Endothelial cell of umbilical vein (primary cell): ENCODE results near the gene ATR. TPM values are rescaled to one million over a fixed set of nuclear protein-coding genes. Genes with fewer than 3 reads are reported as not detected.

Experiments used
- BruUV-seq: library from RNA; stranded (reverse); fragments of 400-500 nt; replicated peaks from 2 replicates; lab custom pipeline; 2021; lab: Mats Ljungman, UMichigan
- CTCF ChIA-PET: fragments of 300-600, 350-600 bp; sonication (Branson Sonifier 250); formaldehyde crosslinking; loops from one replicate; lab custom pipeline; 2021; ENCODE audit warnings: antibody characterized with exemption, inconsistent platforms; lab: Charles Lee
- POLR2A ChIA-PET: fragments of 300-600, 350-600 bp; sonication (Branson Sonifier 250); formaldehyde crosslinking; loops from one replicate; lab custom pipeline; 2021; ENCODE audit warnings: antibody characterized with exemption, inconsistent platforms; lab: Charles Lee
- DNase-seq: peaks from one replicate; pipeline ENCODE4 v3.0.0-alpha.2; 2011; ENCODE audit warnings: low read depth, low spot score
- FAIRE-seq: peaks from 2 replicates; lab custom pipeline; 2011; peaks lifted over from hg19 to GRCh38; lab: Jason Lieb, UNC
- H2AFZ ChIP-seq: 2 replicates; pipeline ENCODE4 v1.6.0; 2012; ENCODE audit warnings: low read depth, low read length, control low read depth, inconsistent platforms
- H3K27ac ChIP-seq: 2 replicates; pipeline ENCODE4 v1.5.1; 2011; ENCODE audit warnings: low read depth, mild to moderate bottlenecking, control low read depth, low read length, moderate library complexity; ENCODE audit not compliant: insufficient read depth
- H3K27me3 ChIP-seq, 2 experiments: 2 replicates each; pipeline versions ENCODE4 v1.6.0 to v1.6.1; 2011; ENCODE audit warnings: low read length in 2 of 2, mixed read lengths in 1 of 2; ENCODE audit not compliant: control insufficient read depth in 2 of 2, insufficient read depth in 2 of 2
- H3K36me3 ChIP-seq, 2 experiments: 2 replicates in 1 of 2; 3 replicates in 1 of 2; pipeline ENCODE4 v1.5.1; 2011; ENCODE audit warnings: low read length in 2 of 2, mild to moderate bottlenecking in 1 of 2, moderate library complexity in 1 of 2; ENCODE audit not compliant: control insufficient read depth in 2 of 2, insufficient read depth in 2 of 2; ENCODE audit errors: extremely low read depth in 1 of 2
- H3K4me1 ChIP-seq: 3 replicates; pipeline ENCODE4 v1.5.1; 2011; ENCODE audit warnings: mild to moderate bottlenecking, low read length; ENCODE audit not compliant: control insufficient read depth, insufficient read depth; ENCODE audit errors: extremely low read depth
- H3K4me2 ChIP-seq: 2 replicates; pipeline ENCODE4 v1.6.1; 2011; ENCODE audit warnings: low read length, control low read depth, mixed read lengths; ENCODE audit not compliant: insufficient read depth
- H3K4me3 ChIP-seq, 3 experiments: fragments of 200-600 bp in 1 of 3; sonication (generic), shearing (Covaris generic) in 1 of 3; replicated peaks in 1 of 3; 2 replicates each; pipeline ENCODE4 v1.5.1; 2011 to 2016; ENCODE audit warnings: control low read depth in 3 of 3, low read length in 3 of 3, mild to moderate bottlenecking in 2 of 3, inconsistent platforms in 1 of 3, low read depth in 1 of 3, moderate library complexity in 1 of 3; ENCODE audit not compliant: insufficient read depth in 1 of 3
- H3K79me2 ChIP-seq: 2 replicates; pipeline ENCODE4 v1.6.0; 2012; ENCODE audit warnings: low read length, inconsistent platforms; ENCODE audit not compliant: control insufficient read depth, insufficient read depth
- H3K9ac ChIP-seq: replicated peaks from 2 replicates; pipeline ENCODE3; 2011; ENCODE audit warnings: low read length, control low read depth; ENCODE audit not compliant: insufficient read depth; ENCODE audit errors: extremely low read depth
- H3K9me1 ChIP-seq: replicated peaks from 3 replicates; pipeline ENCODE4 v1.6.0; 2011; ENCODE audit warnings: mild to moderate bottlenecking, low read length; ENCODE audit not compliant: control insufficient read depth, insufficient read depth; ENCODE audit errors: extremely low read depth
- H3K9me3 ChIP-seq: replicated peaks from 2 replicates; pipeline ENCODE4 v1.5.1; 2012; ENCODE audit warnings: low read length, inconsistent platforms; ENCODE audit not compliant: control insufficient read depth, insufficient read depth
- H4K20me1 ChIP-seq: replicated peaks from 2 replicates; pipeline ENCODE3; 2011; ENCODE audit warnings: mild to moderate bottlenecking, low read length; ENCODE audit not compliant: control insufficient read depth, insufficient read depth; ENCODE audit errors: extremely low read depth
- EZH2 ChIP-seq: IDR thresholded peaks from 2 replicates; pipeline ENCODE4 v1.6.1; 2012; ENCODE audit warnings: borderline replicate concordance, low read depth, mild to moderate bottlenecking, moderate library complexity, low read length, inconsistent platforms; ENCODE audit not compliant: severe bottlenecking
- FOS ChIP-seq: IDR thresholded peaks from 2 replicates; pipeline ENCODE4 v1.6.1; 2011; ENCODE audit warnings: mild to moderate bottlenecking, low read length, moderate library complexity, borderline replicate concordance; ENCODE audit not compliant: insufficient read depth
- GATA2 ChIP-seq: IDR thresholded peaks from 2 replicates; pipeline ENCODE4 v1.7.0; 2011; ENCODE audit warnings: low read depth, mild to moderate bottlenecking, moderate library complexity, mixed read lengths, low read length; ENCODE audit not compliant: insufficient read length, insufficient read depth
- JUN ChIP-seq: IDR thresholded peaks from 2 replicates; pipeline ENCODE4 v1.6.1; 2011; ENCODE audit warnings: borderline replicate concordance, low read depth; ENCODE audit not compliant: insufficient read length, insufficient read depth
- MYC ChIP-seq: IDR thresholded peaks from one replicate; pipeline ENCODE4 v1.6.1; 2011; ENCODE audit warnings: mild to moderate bottlenecking, low read depth, low read length
- POLR2A ChIP-seq: IDR thresholded peaks from 2 replicates; pipeline ENCODE4 v1.6.1; 2012; ENCODE audit warnings: low read depth, mild to moderate bottlenecking, control low read depth, low read length
- POLR2AphosphoS5 ChIP-seq: IDR thresholded peaks from 2 replicates; pipeline ENCODE4 v1.6.1; 2012; ENCODE audit warnings: low read depth, mild to moderate bottlenecking, control low read depth, low read length, moderate library complexity; ENCODE audit not compliant: insufficient read depth
- dilution Hi-C: fragments of 300-500 bp; cut with MboI; formaldehyde crosslinking; loops from one replicate; pipeline ENCODE4 v1.15.0; 2019; ENCODE audit warnings: low sequenced_read_pairs; ENCODE audit not compliant: extremely low pct_ligation_motif_present
- intact Hi-C: fragments of 100-400 bp; cut with micrococcal nuclease; formaldehyde crosslinking; loops from one replicate; pipeline ENCODE4 v1.10.0; 2022
- polyA plus RNA-seq, 4 experiments: library from polyadenylated mRNA; depleted of rRNA in 3 of 4; stranded (reverse) in 3 of 4; unstranded in 1 of 4; fragments of >200 nt; gene quantifications; 2 replicates each; pipeline versions ENCODE4 v1.2.1 to v1.2.3, GENCODE V29; 2011 to 2012; ENCODE audit warnings: missing spikeins in 1 of 4
- total RNA-seq: library from RNA; stranded (reverse); gene quantifications from 2 replicates; pipeline ENCODE4 v1.2.3, GENCODE V29; 2021
- TF ChIP-seq, protein P1 (sequence below): IDR thresholded peaks from 2 replicates; pipeline ENCODE4 v1.6.1; 2011; ENCODE audit not compliant: insufficient read depth, insufficient read length
- TF ChIP-seq, protein P2 (sequence below), 2 donors: IDR thresholded peaks; 1 replicate in 1 of 2; 2 replicates in 1 of 2; pipeline ENCODE4 v1.5.1; 2011; ENCODE audit warnings: low read length in 2 of 2, mild to moderate bottlenecking in 2 of 2, moderate library complexity in 2 of 2, control low read depth in 1 of 2, inconsistent platforms in 1 of 2, low read depth in 1 of 2; ENCODE audit not compliant: insufficient read depth in 1 of 2; ENCODE audit errors: extremely low read depth in 1 of 2

Gene ATR
- total and polyA plus RNA-seq, 2 donors (not counting 3 experiments of a cell fraction or from before 2014, with no cell fraction given): 6.3 to 23.6 TPM

DNA sequence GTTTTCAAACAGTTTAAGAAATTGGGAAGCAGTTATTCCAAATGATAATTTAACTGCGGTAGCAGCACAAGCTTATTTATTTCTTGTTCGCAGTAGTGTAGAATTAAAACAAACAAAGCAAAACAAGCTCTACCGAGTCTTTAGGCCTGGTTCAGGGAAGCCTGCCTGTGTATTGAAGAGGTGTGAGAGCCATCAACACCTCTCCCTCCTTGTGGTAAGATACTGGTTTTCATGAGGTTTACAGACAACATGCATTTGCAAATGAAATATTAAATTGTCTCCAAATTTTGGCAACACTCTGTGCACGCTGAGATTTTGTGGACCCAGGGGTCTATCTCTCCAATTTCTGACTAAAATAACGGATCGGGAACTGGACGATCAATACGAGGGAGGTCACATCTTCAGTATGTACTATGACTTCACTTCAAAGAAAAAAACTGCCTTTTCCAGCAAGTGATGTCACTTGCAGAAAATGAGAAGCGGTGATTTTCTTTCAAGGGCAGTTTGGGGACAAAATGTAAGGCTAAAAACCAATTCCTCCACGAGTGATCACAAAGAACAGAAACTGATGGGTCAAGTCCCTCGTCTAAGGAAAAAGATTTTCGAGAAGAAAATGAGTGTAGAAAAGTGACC lies 721 bp downstream of the ATR start:
- dilution Hi-C loops: no loop called here
- TF ChIP-seq JUN: no peak
- Histone ChIP-seq H3K9ac (peak overlapping the region; percentile 83), H3K79me2 (peaks cover 48% of the 10 kb centered on the region), H3K9me1 (no peaks in the 10 kb centered on the region), H4K20me1 (no peaks in the 10 kb centered on the region), H3K36me3 (no peaks in the 10 kb centered on the region), H3K4me1 (peaks cover 15% of the 10 kb centered on the region), H3K4me3 (peak overlapping the region; percentile 69 to 82 (median 81)), H2AFZ (peak overlapping the region; percentile 73), H3K9me3 (no peaks in the 10 kb centered on the region), H3K27ac (peak overlapping the region; percentile 81), H3K27me3 (peaks cover 6 to 10% of the 10 kb centered on the region in 2 experiments), H3K4me2 (peak overlapping the region; percentile 89)
- TSS peak; percentile 53 for BruUV-seq
- ChIA-PET POLR2A (interaction anchor here (0.7 to 0.9 kb wide), 2 partner anchors 31 to 424 kb away, joined by 3 read pairs; partner anchors contain the start of gene U2SURP), CTCF (interaction anchor here (0.7 to 1.4 kb wide), 10 partner anchors 9 to 407 kb away, joined by 3 to 8 read pairs (median 3); no protein-coding TSS in a partner anchor)
- DNase-seq (peak; percentile 61), FAIRE-seq (peak; percentile 33)
- intact Hi-C loops: loop anchor here (1.0 to 2.0 kb wide), 4 partner anchors 18 to 423 kb away; partner anchors contain the start of genes PLS1, TRPC1, U2SURP and XRN1

GRCh38 chr3:142576792-142577191 lies 1.7 kb downstream of the ATR start:
- Histone ChIP-seq H3K4me1 (peaks cover 15% of the 10 kb centered on the region), H3K9me3 (no peaks in the 10 kb centered on the region), H3K27me3 (peaks cover 4 to 6% of the 10 kb centered on the region in 2 experiments), H3K4me2 (peak overlapping the region; percentile 16), H3K4me3 (no peak overlapping the region), H3K36me3 (no peaks in the 10 kb centered on the region), H3K9ac (no peak overlapping the region), H2AFZ (no peak overlapping the region), H3K9me1 (no peaks in the 10 kb centered on the region), H4K20me1 (no peaks in the 10 kb centered on the region), H3K79me2 (peaks cover 50% of the 10 kb centered on the region), H3K27ac (no peak overlapping the region)
- ChIA-PET POLR2A (no interaction called here), CTCF (interaction anchor here (0.7 to 1.4 kb wide), 4 partner anchors 10 to 408 kb away, joined by 3 to 8 read pairs (median 3); no protein-coding TSS in a partner anchor)
- BruUV-seq: no TSS peak
- no peak for DNase-seq
- intact Hi-C loops (no loop called here), dilution Hi-C loops (no loop called here)
- TF ChIP-seq, protein P1, sequence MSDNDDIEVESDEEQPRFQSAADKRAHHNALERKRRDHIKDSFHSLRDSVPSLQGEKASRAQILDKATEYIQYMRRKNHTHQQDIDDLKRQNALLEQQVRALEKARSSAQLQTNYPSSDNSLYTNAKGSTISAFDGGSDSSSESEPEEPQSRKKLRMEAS: no peak
- no peak for TF ChIP-seq EZH2
- TF ChIP-seq POLR2A: no peak
- no peak for TF ChIP-seq GATA2
- no peak for TF ChIP-seq POLR2AphosphoS5
- no peak for TF ChIP-seq JUN
- TF ChIP-seq MYC: no peak
- TF ChIP-seq, protein P2, sequence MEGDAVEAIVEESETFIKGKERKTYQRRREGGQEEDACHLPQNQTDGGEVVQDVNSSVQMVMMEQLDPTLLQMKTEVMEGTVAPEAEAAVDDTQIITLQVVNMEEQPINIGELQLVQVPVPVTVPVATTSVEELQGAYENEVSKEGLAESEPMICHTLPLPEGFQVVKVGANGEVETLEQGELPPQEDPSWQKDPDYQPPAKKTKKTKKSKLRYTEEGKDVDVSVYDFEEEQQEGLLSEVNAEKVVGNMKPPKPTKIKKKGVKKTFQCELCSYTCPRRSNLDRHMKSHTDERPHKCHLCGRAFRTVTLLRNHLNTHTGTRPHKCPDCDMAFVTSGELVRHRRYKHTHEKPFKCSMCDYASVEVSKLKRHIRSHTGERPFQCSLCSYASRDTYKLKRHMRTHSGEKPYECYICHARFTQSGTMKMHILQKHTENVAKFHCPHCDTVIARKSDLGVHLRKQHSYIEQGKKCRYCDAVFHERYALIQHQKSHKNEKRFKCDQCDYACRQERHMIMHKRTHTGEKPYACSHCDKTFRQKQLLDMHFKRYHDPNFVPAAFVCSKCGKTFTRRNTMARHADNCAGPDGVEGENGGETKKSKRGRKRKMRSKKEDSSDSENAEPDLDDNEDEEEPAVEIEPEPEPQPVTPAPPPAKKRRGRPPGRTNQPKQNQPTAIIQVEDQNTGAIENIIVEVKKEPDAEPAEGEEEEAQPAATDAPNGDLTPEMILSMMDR (IDR thresholded peaks at IDR 0.05; ENCODE audit: extremely low read depth in 1 of 2, insufficient read depth in 1 of 2, low read depth in 1 of 2, low read length in 2 of 2): no peak
- TF ChIP-seq FOS: no peak
- FAIRE-seq: no peak
